GM21526 (cell line): ENCODE results near the gene TMEM176A.
"Not testable (repeated sequence)": the region's sequence is repeated elsewhere in the genome, so short reads cannot be mapped to it uniquely, and the experiment has no call there.

Experiments
- ATAC-seq: cut with Tn5 transposase; IDR thresholded peaks from one replicate; pipeline ENCODE4 v1.9.1; 2021; ENCODE audit warnings: moderate library complexity; ENCODE audit not compliant: unreplicated experiment, low FRiP score

Gene TMEM176A

DNA sequence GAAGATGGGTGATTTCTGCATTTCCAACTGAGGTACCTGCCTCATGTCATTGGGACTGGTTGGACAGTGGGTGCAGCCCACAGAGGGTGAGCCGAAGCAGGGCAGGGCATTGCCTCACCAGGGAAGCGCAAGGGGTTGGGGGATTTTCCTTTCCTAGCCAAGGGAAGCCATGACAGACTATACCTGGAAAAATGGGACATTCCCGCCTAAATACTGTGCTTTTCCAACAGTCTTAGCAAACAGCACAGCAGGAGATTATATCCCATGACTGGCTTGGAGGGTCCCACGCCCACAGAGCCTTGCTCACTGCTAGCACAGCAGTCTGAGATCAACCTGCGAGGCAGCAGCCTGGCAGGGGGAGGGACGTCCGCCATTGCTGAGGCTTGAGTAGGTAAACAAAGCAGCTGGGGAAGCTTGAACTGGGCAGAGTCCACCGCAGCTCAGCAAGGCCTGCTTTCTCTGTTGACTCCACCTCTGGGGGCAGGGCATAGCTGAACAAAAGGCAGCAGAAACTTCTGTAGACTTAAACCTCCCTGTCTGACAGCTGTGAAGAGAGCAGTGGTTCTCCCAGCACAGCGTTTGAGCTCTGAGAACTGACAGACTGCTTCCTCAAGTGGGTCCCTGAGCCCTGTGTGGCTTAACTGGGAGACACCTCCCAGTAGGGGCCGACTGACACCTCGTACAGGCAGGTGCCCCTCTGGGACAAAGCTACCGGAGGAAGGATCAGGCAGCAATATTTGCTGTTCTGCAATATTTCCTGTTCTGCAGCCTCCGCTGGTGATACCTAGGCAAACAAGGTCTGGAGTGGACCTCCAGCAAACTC lies 7.3 kb downstream of the TMEM176A start:
- ATAC-seq, result not testable (repeated sequence)

GRCh38 chr7:150814328-150815001 lies 13.9 kb downstream of the TMEM176A start:
- no peak for ATAC-seq

DNA sequence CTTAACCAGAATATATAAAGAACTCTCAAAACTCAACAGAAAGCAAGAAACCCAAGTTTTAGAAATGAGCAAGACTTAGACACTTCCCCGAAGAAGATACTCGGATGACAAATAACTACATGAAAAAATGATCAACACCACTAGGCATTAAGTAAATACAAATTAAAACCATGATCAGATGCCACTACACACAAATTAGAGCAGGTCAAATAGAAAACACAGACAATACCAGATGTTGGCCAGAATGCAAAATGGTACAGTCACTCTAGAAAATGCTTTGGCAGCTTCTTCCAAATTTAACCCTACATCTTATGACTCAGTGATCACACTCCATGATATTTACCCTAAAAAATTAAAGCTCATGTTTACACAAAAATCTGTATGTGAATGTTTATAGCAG lies 18.4 kb downstream of the TMEM176A start:
- ATAC-seq, result no peak

DNA sequence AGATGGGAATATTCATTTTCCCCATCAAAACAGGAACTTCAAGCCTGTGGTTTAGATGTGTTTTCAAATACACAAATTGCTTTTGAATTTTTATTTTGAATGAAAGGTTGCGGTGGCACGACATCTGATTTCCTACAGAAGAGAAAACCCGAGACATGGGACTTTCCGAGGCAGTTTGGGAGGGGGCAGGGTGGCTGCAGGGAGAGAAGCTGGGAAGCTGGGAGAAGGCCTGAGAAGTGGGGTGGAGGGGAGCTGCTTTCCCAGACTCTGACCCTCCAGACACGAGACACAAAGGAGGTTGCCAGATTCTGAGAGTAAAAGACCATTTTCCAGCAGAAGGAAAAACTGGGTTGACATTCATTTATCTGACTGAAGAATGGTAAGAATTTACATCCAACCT lies 19.6 kb downstream of the TMEM176A start:
- ATAC-seq, result no peak

DNA sequence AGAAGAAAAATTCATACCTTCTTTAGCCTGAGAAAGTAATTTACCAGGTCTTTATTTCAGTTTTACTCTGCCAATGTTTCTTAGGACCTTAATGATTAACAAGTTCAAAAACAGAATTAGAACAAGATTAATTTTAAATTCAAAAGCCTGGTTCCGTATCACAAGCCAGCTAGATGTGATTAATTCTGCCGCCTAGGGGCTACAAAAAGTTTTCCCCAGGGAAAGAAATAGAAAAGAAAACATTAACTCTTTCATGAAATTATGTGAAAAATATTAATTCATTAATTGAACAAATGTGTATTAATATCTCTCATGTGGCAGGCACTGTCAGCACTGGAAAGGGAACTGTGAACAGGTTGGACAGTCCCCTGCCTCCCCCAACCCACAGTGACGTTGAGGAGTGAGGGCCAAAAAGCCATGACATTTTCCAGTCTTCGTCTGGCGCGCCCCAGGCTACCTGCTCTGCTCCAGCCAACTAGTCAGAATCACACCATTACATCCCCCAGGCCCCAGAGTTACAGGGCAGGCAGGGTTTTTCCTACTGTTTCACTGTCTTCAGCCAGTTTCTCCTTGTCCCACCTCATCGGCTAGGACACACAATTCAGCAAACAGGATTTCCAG lies 20.1 kb downstream of the TMEM176A start:
- ATAC-seq, result no peak

- ATAC-seq, result no peak
These were observed 22.5 kb downstream of the TMEM176A start for GRCh38 chr7:150823043-150823442.

- no peak for ATAC-seq
These were observed 23.0 kb downstream of the TMEM176A start for GRCh38 chr7:150823484-150824126.

- no peak for ATAC-seq
These were observed 24.0 kb downstream of the TMEM176A start for GRCh38 chr7:150824379-150825177.

- ATAC-seq, result no peak
These were observed 25.7 kb downstream of the TMEM176A start for GRCh38 chr7:150826061-150826849.

GRCh38 chr7:150828384-150828783 lies 27.8 kb downstream of the TMEM176A start:
- no peak for ATAC-seq

GRCh38 chr7:150829426-150829825 lies 28.9 kb downstream of the TMEM176A start:
- no peak for ATAC-seq

DNA sequence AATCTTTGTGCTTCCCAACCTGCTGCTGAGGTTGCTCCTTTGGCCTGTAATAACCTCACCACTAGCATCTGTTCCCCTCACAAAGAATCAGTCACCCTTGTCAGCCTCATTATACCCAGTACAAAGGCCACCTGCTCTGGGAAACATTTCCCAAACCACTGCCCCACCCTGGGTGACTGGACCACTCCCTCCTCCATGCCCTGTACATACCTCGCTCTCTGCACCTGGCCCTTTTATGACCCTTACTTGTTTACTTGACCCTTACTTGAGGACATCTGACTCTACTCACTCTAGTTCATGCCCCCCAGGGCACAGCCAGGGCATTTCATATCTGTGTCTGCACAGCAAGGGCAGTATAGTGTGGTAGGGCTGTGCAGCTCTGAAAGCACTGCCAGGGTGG lies 30.4 kb downstream of the TMEM176A start:
- ATAC-seq, result no peak

GRCh38 chr7:150831851-150832250 lies 31.3 kb downstream of the TMEM176A start:
- ATAC-seq, result no peak

- no peak for ATAC-seq
These were observed 34.5 kb downstream of the TMEM176A start for GRCh38 chr7:150835019-150835418.

DNA sequence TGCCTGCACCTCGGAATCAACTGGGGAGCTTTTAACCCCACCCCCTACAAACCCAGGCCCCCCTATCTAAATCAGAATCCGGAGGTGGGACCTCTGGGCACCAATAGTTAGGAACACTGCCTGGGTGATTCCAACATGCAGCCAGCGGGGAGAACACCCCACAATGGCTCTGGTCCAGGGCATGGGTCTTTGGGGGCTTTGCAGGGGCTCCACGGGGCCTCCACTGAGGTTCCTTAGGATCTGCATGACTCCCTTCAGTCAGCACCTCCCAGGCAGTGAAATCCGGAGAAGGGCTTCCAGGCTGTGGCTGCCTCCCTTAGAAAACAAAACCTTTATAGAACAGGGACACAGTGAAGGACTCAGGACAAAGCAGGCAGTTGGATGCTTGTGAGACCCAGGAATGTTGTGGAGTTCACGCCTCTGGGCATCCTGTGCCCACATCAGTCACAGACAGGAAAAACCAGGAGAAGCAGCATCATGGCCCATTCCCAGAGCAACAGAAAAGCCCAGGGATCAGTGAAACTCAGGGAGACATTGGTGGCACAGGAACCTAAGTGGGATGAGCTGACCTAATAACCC lies 35.2 kb downstream of the TMEM176A start:
- ATAC-seq, result no peak

GRCh38 chr7:150838965-150839650 lies 38.5 kb downstream of the TMEM176A start:
- no peak for ATAC-seq

- no peak for ATAC-seq
These were observed 41.4 kb downstream of the TMEM176A start for GRCh38 chr7:150842018-150842417.

DNA sequence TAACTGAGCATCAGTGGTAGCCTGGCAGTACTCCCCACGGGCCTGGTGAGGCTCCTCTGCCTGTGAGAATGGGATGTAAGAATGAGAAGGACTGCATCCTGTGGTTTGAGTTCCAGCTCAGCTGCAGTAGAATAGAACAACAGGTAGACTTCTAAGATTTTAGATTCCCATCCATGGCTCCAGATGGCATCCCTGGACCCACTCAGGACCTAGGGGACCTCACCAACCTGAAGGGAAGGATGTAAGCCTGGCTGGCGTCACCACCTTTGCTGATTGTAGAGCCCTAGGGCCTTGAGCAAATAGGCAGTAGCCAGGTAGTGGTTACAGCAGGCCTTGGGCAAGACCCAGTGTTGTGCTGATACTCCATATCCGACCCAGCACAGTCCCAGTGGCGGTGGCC lies 42.1 kb downstream of the TMEM176A start:
- no peak for ATAC-seq
